ENCODE data around the gene HMBS.

GRCh38 chr11:119118227-119118626 lies 33.5 kb downstream of the HMBS start:
- TF ChIP-seq CTCF (conservative IDR thresholded peaks at IDR 0.05; ENCODE audit: low read depth, low read length) (no peak), EZH2 (IDR thresholded peaks at IDR 0.05; ENCODE audit: low read length, unreplicated experiment) (no peak), EZH2phosphoT487 (IDR thresholded peaks at IDR 0.05; ENCODE audit: borderline replicate concordance, low read length) (no peak)
